IPS DF 19.7 (cell line): ENCODE data around the gene KCNIP4.
A peak's percentile ranks its signal among the peaks of the same experiment; 100 is the strongest.

Experiments
- DNase-seq: peaks from one replicate; pipeline ENCODE4 v3.0.0-alpha.2; 2013; ENCODE audit warnings: low read depth, low spot score

Gene KCNIP4

GRCh38 chr4:21901281-21901680, 47.3 kb downstream of the KCNIP4 start:
- no peak for DNase-seq

- no peak for DNase-seq
Observed at GRCh38 chr4:21900211-21900610, 48.4 kb downstream of the KCNIP4 start.

GRCh38 chr4:21898101-21898500, 50.5 kb downstream of the KCNIP4 start:
- no peak for DNase-seq

GRCh38 chr4:21896767-21897166, 51.8 kb downstream of the KCNIP4 start:
- no peak for DNase-seq

GRCh38 chr4:21893136-21893535, 55.4 kb downstream of the KCNIP4 start:
- no peak for DNase-seq

- no peak for DNase-seq
Observed at GRCh38 chr4:21890231-21890630, 58.3 kb downstream of the KCNIP4 start.

GRCh38 chr4:21888195-21888976, 60.2 kb downstream of the KCNIP4 start:
- DNase-seq: no peak

GRCh38 chr4:21887481-21887880, 61.1 kb downstream of the KCNIP4 start:
- DNase-seq: no peak

GRCh38 chr4:21885770-21886169, 62.8 kb downstream of the KCNIP4 start:
- DNase-seq: no peak

GRCh38 chr4:21885241-21885640, 63.3 kb downstream of the KCNIP4 start:
- no peak for DNase-seq

GRCh38 chr4:21884615-21885014, 64.0 kb downstream of the KCNIP4 start:
- DNase-seq: no peak

- DNase-seq: no peak
Observed at GRCh38 chr4:21882051-21882839, 66.3 kb downstream of the KCNIP4 start.

GRCh38 chr4:21879187-21879586, 69.4 kb downstream of the KCNIP4 start:
- peak; percentile 15 for DNase-seq

GRCh38 chr4:21876711-21877110, 71.9 kb downstream of the KCNIP4 start:
- DNase-seq: no peak

- DNase-seq: no peak
Observed at GRCh38 chr4:21873145-21873544, 75.4 kb downstream of the KCNIP4 start.

- DNase-seq: no peak
Observed at GRCh38 chr4:21872101-21872500, 76.5 kb downstream of the KCNIP4 start.

- peak; percentile 17 for DNase-seq
Observed at GRCh38 chr4:21869978-21870745, 78.4 kb downstream of the KCNIP4 start.

- no peak for DNase-seq
Observed at GRCh38 chr4:21864686-21865085, 83.9 kb downstream of the KCNIP4 start.

- DNase-seq: no peak
Observed at GRCh38 chr4:21862917-21863316, 85.7 kb downstream of the KCNIP4 start.

- DNase-seq: no peak
Observed at GRCh38 chr4:21858971-21859370, 89.6 kb downstream of the KCNIP4 start.

GRCh38 chr4:21856754-21857153, 91.8 kb downstream of the KCNIP4 start:
- DNase-seq: no peak

GRCh38 chr4:21856301-21856700, 92.3 kb downstream of the KCNIP4 start:
- DNase-seq: no peak
